Measurements from ENCODE around the gene TTC28. TPM values are rescaled to one million over a fixed set of nuclear protein-coding genes. Genes with fewer than 3 reads are reported as not detected.

TTC28 gene
- total RNA-seq, 1 donor from 2014 or later, result 70.8 TPM

- Mint-ChIP-seq H3K9me3 (ENCODE audit: unreplicated experiment) (no peaks in the 10 kb centered on the region), H3K4me3 (ENCODE audit: unreplicated experiment) (no peak overlapping the region), H3K36me3 (ENCODE audit: low read depth, unreplicated experiment) (no peaks in the 10 kb centered on the region), H3K27me3 (ENCODE audit: unreplicated experiment) (no peaks in the 10 kb centered on the region), H3K4me1 (ENCODE audit: unreplicated experiment) (peaks cover 43% of the 10 kb centered on the region), H3K27ac (ENCODE audit: unreplicated experiment) (peak overlapping the region; percentile 70)
- TF ChIP-seq, protein P1, sequence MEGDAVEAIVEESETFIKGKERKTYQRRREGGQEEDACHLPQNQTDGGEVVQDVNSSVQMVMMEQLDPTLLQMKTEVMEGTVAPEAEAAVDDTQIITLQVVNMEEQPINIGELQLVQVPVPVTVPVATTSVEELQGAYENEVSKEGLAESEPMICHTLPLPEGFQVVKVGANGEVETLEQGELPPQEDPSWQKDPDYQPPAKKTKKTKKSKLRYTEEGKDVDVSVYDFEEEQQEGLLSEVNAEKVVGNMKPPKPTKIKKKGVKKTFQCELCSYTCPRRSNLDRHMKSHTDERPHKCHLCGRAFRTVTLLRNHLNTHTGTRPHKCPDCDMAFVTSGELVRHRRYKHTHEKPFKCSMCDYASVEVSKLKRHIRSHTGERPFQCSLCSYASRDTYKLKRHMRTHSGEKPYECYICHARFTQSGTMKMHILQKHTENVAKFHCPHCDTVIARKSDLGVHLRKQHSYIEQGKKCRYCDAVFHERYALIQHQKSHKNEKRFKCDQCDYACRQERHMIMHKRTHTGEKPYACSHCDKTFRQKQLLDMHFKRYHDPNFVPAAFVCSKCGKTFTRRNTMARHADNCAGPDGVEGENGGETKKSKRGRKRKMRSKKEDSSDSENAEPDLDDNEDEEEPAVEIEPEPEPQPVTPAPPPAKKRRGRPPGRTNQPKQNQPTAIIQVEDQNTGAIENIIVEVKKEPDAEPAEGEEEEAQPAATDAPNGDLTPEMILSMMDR (IDR thresholded peaks at IDR 0.05; ENCODE audit: unreplicated experiment), result no peak
- DNase-seq (ENCODE audit: low spot score), result no peak
Measured at GRCh38 chr22:28048529-28048928, 631.1 kb downstream of the TTC28 start.

GRCh38 chr22:28047740-28048139 lies 631.9 kb downstream of the TTC28 start:
- H3K27me3 Mint-ChIP-seq (ENCODE audit: unreplicated experiment), result no peaks in the 10 kb centered on the region
- H3K4me1 Mint-ChIP-seq (ENCODE audit: unreplicated experiment), result peaks cover 43% of the 10 kb centered on the region
- peak overlapping the region; percentile 70 for H3K27ac Mint-ChIP-seq (ENCODE audit: unreplicated experiment)

DNA sequence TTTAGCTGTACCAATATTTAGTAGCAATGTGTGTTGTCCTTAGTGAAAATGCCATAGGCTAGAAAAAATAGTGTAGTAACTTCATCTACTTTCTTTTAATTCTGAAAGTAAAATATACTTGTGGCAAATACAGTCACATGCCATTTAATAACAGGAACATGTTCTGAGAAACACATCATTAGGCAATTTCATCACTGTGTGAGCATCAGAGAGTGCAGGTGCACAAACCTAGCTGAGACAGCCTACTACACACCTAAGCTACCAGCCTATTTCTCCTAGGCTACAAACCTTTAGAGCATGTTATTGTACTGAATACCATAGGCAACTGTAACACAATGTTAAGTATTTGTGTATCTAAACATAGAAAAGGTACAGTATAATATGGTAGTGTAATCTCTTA lies 633.5 kb downstream of the TTC28 start:
- Mint-ChIP-seq H3K4me1 (ENCODE audit: unreplicated experiment) (peaks cover 39% of the 10 kb centered on the region), H3K9me3 (ENCODE audit: unreplicated experiment) (no peaks in the 10 kb centered on the region), H3K27me3 (ENCODE audit: unreplicated experiment) (no peaks in the 10 kb centered on the region), H3K36me3 (ENCODE audit: low read depth, unreplicated experiment) (peaks cover 7% of the 10 kb centered on the region), H3K27ac (ENCODE audit: unreplicated experiment) (no peak overlapping the region), H3K4me3 (ENCODE audit: unreplicated experiment) (no peak overlapping the region)
- DNase-seq (ENCODE audit: low spot score), result no peak
- TF ChIP-seq, protein P1 (IDR thresholded peaks at IDR 0.05; ENCODE audit: unreplicated experiment), result no peak

More at GRCh38 chr22:28047740-28048139, 631.9 kb downstream of the TTC28 start:
- no peaks in the 10 kb centered on the region for H3K36me3 Mint-ChIP-seq (ENCODE audit: low read depth, unreplicated experiment)
- H3K9me3 Mint-ChIP-seq (ENCODE audit: unreplicated experiment), result no peaks in the 10 kb centered on the region
- TF ChIP-seq, protein P1 (IDR thresholded peaks at IDR 0.05; ENCODE audit: unreplicated experiment), result no peak
- H3K4me3 Mint-ChIP-seq (ENCODE audit: unreplicated experiment), result no peak overlapping the region
- no peak for DNase-seq (ENCODE audit: low spot score)

GRCh38 chr22:28044546-28045173 lies 635.0 kb downstream of the TTC28 start:
- H3K4me3 Mint-ChIP-seq (ENCODE audit: unreplicated experiment), result no peak overlapping the region
- no peaks in the 10 kb centered on the region for H3K27me3 Mint-ChIP-seq (ENCODE audit: unreplicated experiment)
- no peaks in the 10 kb centered on the region for H3K9me3 Mint-ChIP-seq (ENCODE audit: unreplicated experiment)
- TF ChIP-seq, protein P1 (IDR thresholded peaks at IDR 0.05; ENCODE audit: unreplicated experiment), result no peak
- peaks cover 37% of the 10 kb centered on the region for H3K4me1 Mint-ChIP-seq (ENCODE audit: unreplicated experiment)
- DNase-seq (ENCODE audit: low spot score), result no peak
- H3K27ac Mint-ChIP-seq (ENCODE audit: unreplicated experiment), result peak overlapping the region; percentile 8
- peaks cover 7% of the 10 kb centered on the region for H3K36me3 Mint-ChIP-seq (ENCODE audit: low read depth, unreplicated experiment)

DNA sequence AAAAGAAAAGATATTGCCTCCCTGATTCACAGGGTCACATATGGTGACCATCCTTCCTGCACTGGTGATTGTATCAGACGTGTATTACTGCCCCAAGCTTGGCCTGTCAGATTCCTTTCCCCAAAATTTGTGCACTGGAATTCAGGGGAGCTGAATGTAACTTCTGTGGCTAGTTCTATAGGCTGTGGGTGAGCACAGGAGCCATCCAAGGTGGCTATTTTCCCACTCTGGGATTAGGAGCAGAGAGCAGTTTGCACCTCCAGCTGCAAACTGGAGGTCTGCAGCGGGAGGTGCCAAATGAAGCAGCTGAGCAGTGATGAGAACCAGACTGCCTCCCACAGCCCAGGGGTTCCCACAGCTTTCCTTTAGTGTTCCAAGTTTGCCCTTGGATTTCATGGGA lies 636.4 kb downstream of the TTC28 start:
- no peak for DNase-seq (ENCODE audit: low spot score)
- no peak overlapping the region for H3K27ac Mint-ChIP-seq (ENCODE audit: unreplicated experiment)
- TF ChIP-seq, protein P1 (IDR thresholded peaks at IDR 0.05; ENCODE audit: unreplicated experiment), result no peak
- H3K4me3 Mint-ChIP-seq (ENCODE audit: unreplicated experiment), result no peak overlapping the region
- H3K27me3 Mint-ChIP-seq (ENCODE audit: unreplicated experiment), result no peaks in the 10 kb centered on the region
- peaks cover 23% of the 10 kb centered on the region for H3K4me1 Mint-ChIP-seq (ENCODE audit: unreplicated experiment)
- H3K36me3 Mint-ChIP-seq (ENCODE audit: low read depth, unreplicated experiment), result peaks cover 7% of the 10 kb centered on the region
- H3K9me3 Mint-ChIP-seq (ENCODE audit: unreplicated experiment), result no peaks in the 10 kb centered on the region

All from endothelial cell (in vitro differentiated cells).